H9 (cell line): ENCODE data around the gene UVRAG. TPM values are rescaled to one million over a fixed set of nuclear protein-coding genes. Genes with fewer than 3 reads are reported as not detected.

Experiments
- DNase-seq: peaks from one replicate; pipeline ENCODE4 v3.0.0-alpha.2; 2017
- H2AFZ ChIP-seq: one replicate; pipeline ENCODE4 v1.6.1; 2013; ENCODE audit warnings: mild to moderate bottlenecking, low read length, control low read depth, moderate library complexity
- H2AK5ac ChIP-seq: 2 replicates; pipeline ENCODE4 v1.6.1; 2013; ENCODE audit warnings: low read length, control low read depth, mixed read lengths; ENCODE audit not compliant: insufficient read length
- H2BK120ac ChIP-seq: one replicate; pipeline ENCODE4 v1.6.1; 2013; ENCODE audit warnings: low read depth, mild to moderate bottlenecking, low read length, control low read depth, inconsistent platforms; ENCODE audit not compliant: poor library complexity, severe bottlenecking
- H2BK12ac ChIP-seq: 2 replicates; pipeline ENCODE4 v1.6.1; 2013; ENCODE audit warnings: low read length, control low read depth, mixed read lengths, low read depth; ENCODE audit not compliant: insufficient read length
- H2BK15ac ChIP-seq: 2 replicates; pipeline ENCODE4 v1.6.1; 2013; ENCODE audit warnings: low read depth, low read length, control low read depth
- H2BK20ac ChIP-seq: one replicate; pipeline ENCODE4 v1.6.1; 2013; ENCODE audit warnings: low read depth, mild to moderate bottlenecking, low read length, control low read depth, inconsistent platforms; ENCODE audit not compliant: poor library complexity, severe bottlenecking
- H2BK5ac ChIP-seq: 2 replicates; pipeline ENCODE4 v1.6.1; 2013; ENCODE audit warnings: low read length, control low read depth, mixed read lengths; ENCODE audit not compliant: insufficient read length
- H3K14ac ChIP-seq: 2 replicates; pipeline ENCODE4 v1.6.1; 2013; ENCODE audit warnings: low read length, control low read depth; ENCODE audit not compliant: insufficient read depth
- H3K18ac ChIP-seq: 2 replicates; pipeline ENCODE4 v1.6.1; 2013; ENCODE audit warnings: low read depth, mild to moderate bottlenecking, mixed read lengths, low read length, control low read depth; ENCODE audit not compliant: insufficient read length
- H3K23ac ChIP-seq: 2 replicates; pipeline ENCODE4 v1.6.1; 2013; ENCODE audit warnings: low read length, control low read depth, mixed read lengths, low read depth; ENCODE audit not compliant: insufficient read length
- H3K23me2 ChIP-seq: 2 replicates; pipeline ENCODE4 v1.6.1; 2013; ENCODE audit warnings: low read depth, mild to moderate bottlenecking, mixed read lengths, low read length, control low read depth; ENCODE audit not compliant: insufficient read length, poor library complexity, severe bottlenecking
- H3K27ac ChIP-seq: 2 replicates; pipeline ENCODE4 v1.5.1; 2013; ENCODE audit warnings: low read length, control low read depth, mixed read lengths, low read depth; ENCODE audit not compliant: insufficient read length
- H3K27me3 ChIP-seq: 2 replicates; pipeline ENCODE4 v1.6.1; 2013; ENCODE audit warnings: low read length, control low read depth, inconsistent platforms; ENCODE audit not compliant: insufficient read depth
- H3K4ac ChIP-seq: 2 replicates; pipeline ENCODE4 v1.6.1; 2013; ENCODE audit warnings: low read depth, mild to moderate bottlenecking, control low read depth, inconsistent platforms, low read length, moderate library complexity
- H3K4me1 ChIP-seq: 2 replicates; pipeline ENCODE4 v1.6.1; 2013; ENCODE audit warnings: low read length, control low read depth, inconsistent platforms; ENCODE audit not compliant: insufficient read depth
- H3K4me2 ChIP-seq: 2 replicates; pipeline ENCODE4 v1.6.1; 2013; ENCODE audit warnings: low read length, control low read depth, mixed read lengths; ENCODE audit not compliant: insufficient read length, insufficient read depth
- H3K56ac ChIP-seq: 2 replicates; pipeline ENCODE4 v1.6.1; 2013; ENCODE audit warnings: low read depth, mild to moderate bottlenecking, mixed read lengths, low read length, control low read depth; ENCODE audit not compliant: insufficient read length
- H3K79me1 ChIP-seq: 2 replicates; pipeline ENCODE4 v1.6.1; 2013; ENCODE audit warnings: low read depth, mild to moderate bottlenecking, moderate library complexity, low read length, control low read depth, inconsistent platforms; ENCODE audit not compliant: insufficient read depth, poor library complexity, severe bottlenecking
- H3K79me2 ChIP-seq: 2 replicates; pipeline ENCODE4 v1.6.1; 2013; ENCODE audit warnings: low read length, control low read depth, inconsistent platforms; ENCODE audit not compliant: insufficient read depth
- H3K9ac ChIP-seq: 2 replicates; pipeline ENCODE4 v1.6.1; 2013; ENCODE audit warnings: low read length, control low read depth, mixed read lengths; ENCODE audit not compliant: insufficient read length; ENCODE audit errors: extremely low read depth
- H3K9me3 ChIP-seq: one replicate; pipeline ENCODE4 v1.6.1; 2013; ENCODE audit warnings: low read depth, low read length, inconsistent platforms; ENCODE audit not compliant: control insufficient read depth
- H3T11ph ChIP-seq: one replicate; pipeline ENCODE4 v1.6.1; 2013; ENCODE audit warnings: mild to moderate bottlenecking, low read length, control low read depth, inconsistent platforms
- H4K20me1 ChIP-seq: one replicate; pipeline ENCODE4 v1.6.1; 2013; ENCODE audit not compliant: control insufficient read depth, insufficient read length, insufficient read depth
- H4K5ac ChIP-seq: 2 replicates; pipeline ENCODE4 v1.6.1; 2013; ENCODE audit warnings: low read depth, mild to moderate bottlenecking, mixed read lengths, low read length, control low read depth; ENCODE audit not compliant: insufficient read length
- H4K8ac ChIP-seq: replicated peaks from 2 replicates; pipeline ENCODE4 v1.6.1; 2013; ENCODE audit warnings: low read length, control low read depth, mixed read lengths, low read depth; ENCODE audit not compliant: insufficient read length
- H4K91ac ChIP-seq: 2 replicates; pipeline ENCODE4 v1.6.1; 2013; ENCODE audit warnings: low read depth, mild to moderate bottlenecking, moderate library complexity, mixed read lengths, low read length, control low read depth; ENCODE audit not compliant: insufficient read length
- H3K27ac Mint-ChIP-seq, 3 experiments: 2 replicates in 2 of 3; 3 replicates in 1 of 3; pipeline ENCODE4 v1.8.0; 2020 to 2021; ENCODE audit warnings: mixed read lengths in 3 of 3, mild to moderate bottlenecking in 1 of 3, moderate library complexity in 1 of 3
- H3K27me3 Mint-ChIP-seq: 2 replicates; pipeline ENCODE4 v1.8.0; 2021; ENCODE audit warnings: low read depth, mild to moderate bottlenecking, moderate library complexity, mixed read lengths
- H3K36me3 Mint-ChIP-seq, 3 experiments: 2 replicates in 2 of 3; 3 replicates in 1 of 3; pipeline ENCODE4 v1.8.0; 2020 to 2021; ENCODE audit warnings: low read depth in 3 of 3, mixed read lengths in 3 of 3; ENCODE audit not compliant: insufficient read depth in 1 of 3
- H3K4me1 Mint-ChIP-seq, 2 experiments: 2 replicates each; pipeline ENCODE4 v1.8.0; 2020; ENCODE audit warnings: mixed read lengths in 2 of 2
- H3K4me3 Mint-ChIP-seq, 2 experiments: 2 replicates in 1 of 2; 3 replicates in 1 of 2; pipeline ENCODE4 v1.8.0; 2020 to 2021; ENCODE audit warnings: mild to moderate bottlenecking in 2 of 2, mixed read lengths in 2 of 2, moderate library complexity in 1 of 2
- H3K9me3 Mint-ChIP-seq, 2 experiments: 2 replicates in 1 of 2; 3 replicates in 1 of 2; pipeline ENCODE4 v1.8.0; 2020; ENCODE audit warnings: mild to moderate bottlenecking in 2 of 2, mixed read lengths in 2 of 2, moderate library complexity in 1 of 2
- WGBS: extraction: QIAGEN DNeasy Blood & Tissue Kit; methylation state at CpG from one replicate; pipeline ENCODE4 v1.1.7; 2013; ENCODE audit warnings: missing lambda C conversion rate, low lambda C conversion rate, mixed read lengths; ENCODE audit not compliant: insufficient read length; ENCODE audit errors: extremely low coverage; 5-methylcytosine and 5-hydroxymethylcytosine counted together
- total RNA-seq: library from RNA; stranded (reverse); gene quantifications from 2 replicates; pipeline ENCODE4 v1.2.1, GENCODE V29; 2021
- TF ChIP-seq, protein P1 (sequence below): fragments of 200-600 bp; sonication (generic); conservative IDR thresholded peaks from 3 replicates; pipeline ENCODE4 v1.8.0; 2021; ENCODE audit warnings: antibody characterized with exemption, mild to moderate bottlenecking

The UVRAG gene
- total RNA-seq, 1 experiment from 2014 or later = 18.5 TPM

DNA sequence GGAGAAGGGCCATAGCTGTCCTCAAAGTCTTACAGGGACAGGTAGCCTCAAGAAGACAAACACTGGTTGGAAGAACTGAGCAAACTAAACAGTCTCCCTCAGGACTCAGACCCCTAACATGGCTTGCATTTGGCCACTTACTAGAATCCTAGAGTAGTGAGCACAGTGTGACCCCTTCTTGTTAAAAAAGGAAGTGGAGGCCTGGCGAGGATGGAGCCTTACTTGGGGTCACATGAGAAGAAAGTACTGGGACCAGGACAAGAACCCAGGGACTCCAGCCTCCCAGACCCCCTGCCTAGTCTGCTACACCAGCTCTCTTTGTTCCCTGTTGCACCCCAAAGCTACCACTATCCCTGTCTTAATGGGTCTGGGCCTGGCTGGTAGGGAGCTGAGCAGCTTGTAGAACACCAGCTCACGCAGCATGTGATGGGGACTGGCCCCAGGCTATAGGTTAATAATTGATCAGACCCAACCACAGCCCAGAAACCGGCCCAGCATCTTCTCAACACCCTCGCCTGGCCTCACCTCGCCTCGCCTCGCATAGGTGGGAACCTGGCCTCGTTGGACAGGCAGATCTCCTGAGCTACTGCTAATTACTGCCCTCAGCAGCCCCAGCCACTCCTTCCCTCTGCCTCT, 28.8 kb upstream of the UVRAG start:
- H3K23ac ChIP-seq = no peak overlapping the region
- H2BK15ac ChIP-seq = no peak overlapping the region
- H3K23me2 ChIP-seq = no peaks in the 10 kb centered on the region
- no peak overlapping the region for H3K9ac ChIP-seq
- H2AFZ ChIP-seq = no peak overlapping the region
- no peaks in the 10 kb centered on the region for H3K9me3 ChIP-seq
- H3K27me3 ChIP-seq = no peaks in the 10 kb centered on the region
- H2BK5ac ChIP-seq = no peak overlapping the region
- no peaks in the 10 kb centered on the region for H3K79me1 ChIP-seq
- Mint-ChIP-seq H3K4me1 (no peaks in the 10 kb centered on the region), H3K9me3 (no peaks in the 10 kb centered on the region), H3K4me3 (no peak overlapping the region), H3K36me3 (no peaks in the 10 kb centered on the region; a peak in 1 of 7 replicates), H3K27ac (no peak overlapping the region), H3K27me3 (peaks cover 1% of the 10 kb centered on the region)
- no CpG with 5 or more reads among the region's 8 CpGs for WGBS
- no peak overlapping the region for H4K8ac ChIP-seq
- H3K27ac ChIP-seq = no peak overlapping the region
- TF ChIP-seq, protein P1, sequence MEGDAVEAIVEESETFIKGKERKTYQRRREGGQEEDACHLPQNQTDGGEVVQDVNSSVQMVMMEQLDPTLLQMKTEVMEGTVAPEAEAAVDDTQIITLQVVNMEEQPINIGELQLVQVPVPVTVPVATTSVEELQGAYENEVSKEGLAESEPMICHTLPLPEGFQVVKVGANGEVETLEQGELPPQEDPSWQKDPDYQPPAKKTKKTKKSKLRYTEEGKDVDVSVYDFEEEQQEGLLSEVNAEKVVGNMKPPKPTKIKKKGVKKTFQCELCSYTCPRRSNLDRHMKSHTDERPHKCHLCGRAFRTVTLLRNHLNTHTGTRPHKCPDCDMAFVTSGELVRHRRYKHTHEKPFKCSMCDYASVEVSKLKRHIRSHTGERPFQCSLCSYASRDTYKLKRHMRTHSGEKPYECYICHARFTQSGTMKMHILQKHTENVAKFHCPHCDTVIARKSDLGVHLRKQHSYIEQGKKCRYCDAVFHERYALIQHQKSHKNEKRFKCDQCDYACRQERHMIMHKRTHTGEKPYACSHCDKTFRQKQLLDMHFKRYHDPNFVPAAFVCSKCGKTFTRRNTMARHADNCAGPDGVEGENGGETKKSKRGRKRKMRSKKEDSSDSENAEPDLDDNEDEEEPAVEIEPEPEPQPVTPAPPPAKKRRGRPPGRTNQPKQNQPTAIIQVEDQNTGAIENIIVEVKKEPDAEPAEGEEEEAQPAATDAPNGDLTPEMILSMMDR = no peak
- no peak overlapping the region for H3T11ph ChIP-seq
- H2BK20ac ChIP-seq = no peak overlapping the region
- no peak overlapping the region for H4K91ac ChIP-seq
- no peaks in the 10 kb centered on the region for H3K79me2 ChIP-seq
- H3K14ac ChIP-seq = no peak overlapping the region; the same call in 1 of the 2 replicates
- H2AK5ac ChIP-seq = no peak overlapping the region
- H3K4me2 ChIP-seq = no peak overlapping the region
- no peak for DNase-seq
- no peak overlapping the region for H2BK12ac ChIP-seq
- H3K18ac ChIP-seq = no peak overlapping the region
- no peaks in the 10 kb centered on the region for H3K4me1 ChIP-seq
- H4K20me1 ChIP-seq = no peaks in the 10 kb centered on the region
- H2BK120ac ChIP-seq = no peak overlapping the region
- no peak overlapping the region for H3K56ac ChIP-seq
- no peak overlapping the region for H3K4ac ChIP-seq
- H4K5ac ChIP-seq = no peak overlapping the region
